HG02571 (cell line): Measurements from ENCODE around the gene KRTAP6-1.

Experiments used
- ATAC-seq: cut with Tn5 transposase; IDR thresholded peaks from one replicate; pipeline ENCODE4 v1.9.1; 2021; ENCODE audit warnings: mild to moderate bottlenecking, moderate library complexity; ENCODE audit not compliant: unreplicated experiment

Gene KRTAP6-1

GRCh38 chr21:30579346-30579745 is 34.4 kb downstream of the KRTAP6-1 start:
- ATAC-seq = no peak

- no peak for ATAC-seq
Observed at GRCh38 chr21:30577766-30578165, 36.0 kb downstream of the KRTAP6-1 start.

DNA sequence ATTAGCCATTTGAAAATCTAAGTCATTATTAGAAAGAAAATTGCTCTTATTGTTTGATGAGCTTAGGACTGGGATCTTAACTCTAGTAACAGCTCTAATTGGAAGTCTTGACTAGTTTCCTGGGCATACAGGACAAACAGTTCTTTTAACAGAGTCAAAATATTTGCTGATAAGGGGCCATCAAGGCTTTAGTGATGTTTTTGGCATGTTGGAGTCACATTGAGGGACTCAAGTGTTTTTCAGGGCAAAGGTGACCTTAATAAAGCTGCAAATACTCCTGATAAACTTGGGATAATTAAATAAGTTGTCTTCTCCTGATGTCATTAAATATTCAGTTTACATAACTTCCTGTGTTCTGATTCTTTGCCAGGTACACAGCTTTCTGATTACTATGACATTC is 46.1 kb downstream of the KRTAP6-1 start:
- no peak for ATAC-seq

- no peak for ATAC-seq
Observed at GRCh38 chr21:30563630-30564029, 50.1 kb downstream of the KRTAP6-1 start.
